Loucy (cell line): ENCODE data around the gene ROS1.

Experiments
- H2AFZ ChIP-seq: fragments of 200-600 bp; sonication (generic); 2 replicates; pipeline ENCODE4 v1.6.0; 2016; ENCODE audit warnings: antibody characterized with exemption, mild to moderate bottlenecking, low read length, moderate library complexity
- H3F3A ChIP-seq: fragments of 200-600 bp; 2 replicates; pipeline ENCODE4 v1.6.0; 2016; ENCODE audit warnings: antibody characterized with exemption, low read depth, mild to moderate bottlenecking
- H3K27me3 ChIP-seq: fragments of 200-600 bp; sonication (generic); 2 replicates; pipeline ENCODE4 v1.6.1; 2014; ENCODE audit warnings: low read length, mild to moderate bottlenecking; ENCODE audit not compliant: insufficient read depth, poor library complexity, severe bottlenecking
- H3K36me3 ChIP-seq: fragments of 200-600 bp; sonication (generic); 2 replicates; pipeline ENCODE4 v1.6.1; 2016; ENCODE audit warnings: low read length; ENCODE audit not compliant: insufficient read depth
- H3K4me1 ChIP-seq: fragments of 200-600 bp; sonication (generic); 2 replicates; pipeline ENCODE4 v1.5.1; 2014; ENCODE audit warnings: low read length, mild to moderate bottlenecking; ENCODE audit not compliant: insufficient read depth, poor library complexity, severe bottlenecking
- H3K4me2 ChIP-seq: fragments of 200-600 bp; sonication (generic); 2 replicates; pipeline ENCODE4 v1.6.0; 2014; ENCODE audit warnings: antibody characterized with exemption, low read length, low read depth, mild to moderate bottlenecking; ENCODE audit not compliant: poor library complexity, severe bottlenecking
- H3K4me3 ChIP-seq: fragments of 200-600 bp; sonication (generic); 2 replicates; pipeline ENCODE4 v1.5.1; 2014; ENCODE audit warnings: low read length, mild to moderate bottlenecking, mixed read lengths; ENCODE audit not compliant: poor library complexity, severe bottlenecking
- H3K79me2 ChIP-seq: fragments of 200-600 bp; sonication (generic); 2 replicates; pipeline ENCODE4 v1.6.1; 2014; ENCODE audit warnings: low read length; ENCODE audit not compliant: insufficient read depth
- H3K9ac ChIP-seq: fragments of 200-600 bp; sonication (generic); 2 replicates; pipeline ENCODE4 v1.6.0; 2014; ENCODE audit warnings: mild to moderate bottlenecking, low read depth, low read length, moderate library complexity; ENCODE audit not compliant: poor library complexity, severe bottlenecking
- H3K9me2 ChIP-seq: fragments of 200-600 bp; sonication (generic); replicated peaks from 2 replicates; pipeline ENCODE4 v1.6.1; 2016; ENCODE audit warnings: low read depth, low read length, mixed read lengths
- H3K9me3 ChIP-seq: fragments of 200-600 bp; sonication (generic); 2 replicates; pipeline ENCODE4 v1.6.1; 2014; ENCODE audit warnings: mild to moderate bottlenecking, antibody characterized with exemption, low read length, low read depth; ENCODE audit not compliant: insufficient read depth
- H4K20me1 ChIP-seq: fragments of 200-600 bp; sonication (generic); 2 replicates; pipeline ENCODE4 v1.6.0; 2014; ENCODE audit warnings: antibody characterized with exemption, low read length, mild to moderate bottlenecking; ENCODE audit not compliant: insufficient read depth, poor library complexity, severe bottlenecking
- CTCF ChIP-seq: fragments of 200-600 bp; sonication (generic); conservative IDR thresholded peaks from 2 replicates; pipeline ENCODE4 v1.5.1; 2014; ENCODE audit warnings: mild to moderate bottlenecking, antibody characterized with exemption, low read length
- EZH2phosphoT487 ChIP-seq: fragments of 200-600 bp; IDR thresholded peaks from 2 replicates; pipeline ENCODE4 v1.6.1; 2018; ENCODE audit warnings: antibody characterized with exemption, mild to moderate bottlenecking, moderate library complexity, borderline replicate concordance

ROS1 gene

GRCh38 chr6:117266257-117267053, 159.3 kb downstream of the ROS1 start:
- Histone ChIP-seq H3K4me2 (no peak overlapping the region), H2AFZ (no peak overlapping the region), H3K4me1 (no peaks in the 10 kb centered on the region), H3K27me3 (no peaks in the 10 kb centered on the region), H3K9ac (no peak overlapping the region), H3K79me2 (no peaks in the 10 kb centered on the region), H3K36me3 (no peaks in the 10 kb centered on the region), H3F3A (no peaks in the 10 kb centered on the region), H3K9me2 (no peaks in the 10 kb centered on the region), H4K20me1 (no peaks in the 10 kb centered on the region), H3K9me3 (no peaks in the 10 kb centered on the region), H3K4me3 (no peak overlapping the region)
- TF ChIP-seq CTCF, result no peak
- TF ChIP-seq EZH2phosphoT487, result no peak

GRCh38 chr6:117265410-117266256, 160.1 kb downstream of the ROS1 start, which contains the start of gene VGLL2:
Gene VGLL2, plus strand, starts transcription at chr6:117265558. Its CDS starts 206 bp downstream, at chr6:117265764.
- Histone ChIP-seq H3K9me3 (no peaks in the 10 kb centered on the region), H4K20me1 (no peaks in the 10 kb centered on the region), H3F3A (no peaks in the 10 kb centered on the region), H3K79me2 (no peaks in the 10 kb centered on the region), H3K4me2 (no peak within 1 kb of the TSS), H3K4me1 (no peaks in the 10 kb centered on the region), H3K4me3 (no peak within 1 kb of the TSS), H3K9ac (no peak within 1 kb of the TSS), H3K9me2 (no peaks in the 10 kb centered on the region), H3K27me3 (no peaks in the 10 kb centered on the region), H2AFZ (no peak within 1 kb of the TSS), H3K36me3 (no peaks in the 10 kb centered on the region)
- TF ChIP-seq CTCF (no peak), EZH2phosphoT487 (no peak)

- H3K9me2 ChIP-seq, result no peaks in the 10 kb centered on the region
- H3K9me3 ChIP-seq, result no peaks in the 10 kb centered on the region
- no peaks in the 10 kb centered on the region for H3K27me3 ChIP-seq
- no peak overlapping the region for H2AFZ ChIP-seq
- no peaks in the 10 kb centered on the region for H3K36me3 ChIP-seq
- H3K4me1 ChIP-seq, result no peaks in the 10 kb centered on the region
- TF ChIP-seq EZH2phosphoT487 (no peak), CTCF (no peak)
- no peak overlapping the region for H3K4me3 ChIP-seq
- H3F3A ChIP-seq, result no peaks in the 10 kb centered on the region
- H3K4me2 ChIP-seq, result no peak overlapping the region
- H3K79me2 ChIP-seq, result no peaks in the 10 kb centered on the region
- no peak overlapping the region for H3K9ac ChIP-seq
- no peaks in the 10 kb centered on the region for H4K20me1 ChIP-seq
Observed at GRCh38 chr6:117264692-117265409, 160.9 kb downstream of the ROS1 start.
